Effector memory CD4-positive, alpha-beta T cell (primary cell): ENCODE data around the gene PRPF18.

Source experiments
- DNase-seq, 3 donors: peaks; one replicate each; pipeline ENCODE4 v3.0.0-alpha.2; 2020
- H3K27ac ChIP-seq: 2 replicates; pipeline ENCODE4 v1.7.0; 2013; ENCODE audit warnings: mild to moderate bottlenecking, low read length, moderate library complexity; ENCODE audit not compliant: insufficient read depth, poor library complexity, severe bottlenecking
- H3K27me3 ChIP-seq: replicated peaks from 2 replicates; pipeline ENCODE4 v1.7.0; 2013; ENCODE audit warnings: mild to moderate bottlenecking, low read length; ENCODE audit not compliant: insufficient read depth, control insufficient read depth, poor library complexity, severe bottlenecking
- H3K36me3 ChIP-seq: 2 replicates; pipeline ENCODE4 v1.7.0; 2013; ENCODE audit warnings: mild to moderate bottlenecking, low read length, moderate library complexity; ENCODE audit not compliant: control insufficient read depth, insufficient read depth
- H3K4me1 ChIP-seq: 2 replicates; pipeline ENCODE4 v1.7.0; 2013; ENCODE audit warnings: low read length, mild to moderate bottlenecking; ENCODE audit not compliant: control insufficient read depth, insufficient read depth, poor library complexity, severe bottlenecking
- H3K4me3 ChIP-seq: 2 replicates; pipeline ENCODE4 v1.7.0; 2013; ENCODE audit warnings: low read length, low read depth, mild to moderate bottlenecking; ENCODE audit not compliant: insufficient read depth, poor library complexity, severe bottlenecking
- H3K9me3 ChIP-seq: 2 replicates; pipeline ENCODE4 v1.7.0; 2013; ENCODE audit warnings: mild to moderate bottlenecking, low read length, moderate library complexity; ENCODE audit not compliant: control insufficient read depth

Gene PRPF18

GRCh38 chr10:13660551-13660920 lies 73.8 kb downstream of the PRPF18 start:
- DNase-seq: no peak
- no peaks in the 10 kb centered on the region for H3K36me3 ChIP-seq
- H3K27me3 ChIP-seq: no peaks in the 10 kb centered on the region
- no peak overlapping the region for H3K27ac ChIP-seq
- H3K9me3 ChIP-seq: no peaks in the 10 kb centered on the region
- no peak overlapping the region for H3K4me3 ChIP-seq
- no peaks in the 10 kb centered on the region for H3K4me1 ChIP-seq

- no peak for DNase-seq
- H3K27ac ChIP-seq: no peak overlapping the region
- H3K4me1 ChIP-seq: no peaks in the 10 kb centered on the region
- H3K9me3 ChIP-seq: no peaks in the 10 kb centered on the region
- H3K27me3 ChIP-seq: no peaks in the 10 kb centered on the region
- no peaks in the 10 kb centered on the region for H3K36me3 ChIP-seq
- H3K4me3 ChIP-seq: no peak overlapping the region
These were observed 74.5 kb downstream of the PRPF18 start for GRCh38 chr10:13661256-13661655.

- no peaks in the 10 kb centered on the region for H3K36me3 ChIP-seq
- H3K27ac ChIP-seq: no peak overlapping the region
- no peaks in the 10 kb centered on the region for H3K27me3 ChIP-seq
- no peak overlapping the region for H3K4me3 ChIP-seq
- DNase-seq: no peak
- H3K9me3 ChIP-seq: no peaks in the 10 kb centered on the region
- no peaks in the 10 kb centered on the region for H3K4me1 ChIP-seq
These were observed 78.9 kb downstream of the PRPF18 start for GRCh38 chr10:13665516-13666262.

GRCh38 chr10:13668126-13668525 lies 81.4 kb downstream of the PRPF18 start:
- no peaks in the 10 kb centered on the region for H3K36me3 ChIP-seq
- H3K27ac ChIP-seq: no peak overlapping the region
- DNase-seq: no peak

GRCh38 chr10:13669182-13669855 lies 82.6 kb downstream of the PRPF18 start:
- DNase-seq: no peak
- no peaks in the 10 kb centered on the region for H3K4me1 ChIP-seq
- H3K4me3 ChIP-seq: no peak overlapping the region
- H3K27me3 ChIP-seq: no peaks in the 10 kb centered on the region
- H3K36me3 ChIP-seq: no peaks in the 10 kb centered on the region
- H3K9me3 ChIP-seq: no peaks in the 10 kb centered on the region
- H3K27ac ChIP-seq: no peak overlapping the region

More at GRCh38 chr10:13668126-13668525, 81.4 kb downstream of the PRPF18 start:
- Histone ChIP-seq H3K4me1 (no peaks in the 10 kb centered on the region), H3K27me3 (no peaks in the 10 kb centered on the region), H3K4me3 (no peak overlapping the region), H3K9me3 (no peaks in the 10 kb centered on the region)

GRCh38 chr10:13669901-13670300 lies 83.1 kb downstream of the PRPF18 start:
- Histone ChIP-seq H3K36me3 (no peaks in the 10 kb centered on the region), H3K4me3 (no peak overlapping the region), H3K9me3 (no peaks in the 10 kb centered on the region), H3K4me1 (no peaks in the 10 kb centered on the region), H3K27ac (no peak overlapping the region), H3K27me3 (no peaks in the 10 kb centered on the region)
- no peak for DNase-seq

- H3K27ac ChIP-seq: no peak overlapping the region
- H3K4me1 ChIP-seq: no peaks in the 10 kb centered on the region
- no peak overlapping the region for H3K4me3 ChIP-seq
- H3K36me3 ChIP-seq: no peaks in the 10 kb centered on the region
- H3K9me3 ChIP-seq: no peaks in the 10 kb centered on the region
- no peak for DNase-seq
- no peaks in the 10 kb centered on the region for H3K27me3 ChIP-seq
These were observed 83.5 kb downstream of the PRPF18 start for GRCh38 chr10:13670311-13670710.

- H3K4me3 ChIP-seq: no peak overlapping the region
- H3K36me3 ChIP-seq: no peaks in the 10 kb centered on the region
- no peaks in the 10 kb centered on the region for H3K4me1 ChIP-seq
- no peak for DNase-seq
- no peaks in the 10 kb centered on the region for H3K9me3 ChIP-seq
- no peaks in the 10 kb centered on the region for H3K27me3 ChIP-seq
- H3K27ac ChIP-seq: no peak overlapping the region
These were observed 85.1 kb downstream of the PRPF18 start for GRCh38 chr10:13671904-13672303.

GRCh38 chr10:13672548-13672947 lies 85.8 kb downstream of the PRPF18 start:
- no peak for DNase-seq
- H3K27ac ChIP-seq: no peak overlapping the region
- H3K9me3 ChIP-seq: no peaks in the 10 kb centered on the region
- no peak overlapping the region for H3K4me3 ChIP-seq
- no peaks in the 10 kb centered on the region for H3K36me3 ChIP-seq
- no peaks in the 10 kb centered on the region for H3K4me1 ChIP-seq
- no peaks in the 10 kb centered on the region for H3K27me3 ChIP-seq

GRCh38 chr10:13673156-13673555 lies 86.4 kb downstream of the PRPF18 start:
- no peak overlapping the region for H3K27ac ChIP-seq
- no peaks in the 10 kb centered on the region for H3K36me3 ChIP-seq
- H3K4me1 ChIP-seq: no peaks in the 10 kb centered on the region
- H3K27me3 ChIP-seq: no peaks in the 10 kb centered on the region
- no peaks in the 10 kb centered on the region for H3K9me3 ChIP-seq
- no peak for DNase-seq
- no peak overlapping the region for H3K4me3 ChIP-seq
